Retinal pigment epithelial cell (primary cell): ENCODE measurements around the gene LSM6.

Experiments used
- DNase-seq: peaks from one replicate; pipeline ENCODE4 v3.0.0-alpha.2; 2010; ENCODE audit warnings: low read depth
- H3K4me3 ChIP-seq: 2 replicates; pipeline ENCODE4 v1.5.1; 2011; ENCODE audit warnings: mild to moderate bottlenecking, low read length, control low read depth, moderate library complexity
- TF ChIP-seq, protein P1 (sequence below): conservative IDR thresholded peaks from 2 replicates; pipeline ENCODE4 v1.5.1; 2011; ENCODE audit warnings: low read depth, low read length, control low read depth, inconsistent platforms

Gene LSM6

DNA sequence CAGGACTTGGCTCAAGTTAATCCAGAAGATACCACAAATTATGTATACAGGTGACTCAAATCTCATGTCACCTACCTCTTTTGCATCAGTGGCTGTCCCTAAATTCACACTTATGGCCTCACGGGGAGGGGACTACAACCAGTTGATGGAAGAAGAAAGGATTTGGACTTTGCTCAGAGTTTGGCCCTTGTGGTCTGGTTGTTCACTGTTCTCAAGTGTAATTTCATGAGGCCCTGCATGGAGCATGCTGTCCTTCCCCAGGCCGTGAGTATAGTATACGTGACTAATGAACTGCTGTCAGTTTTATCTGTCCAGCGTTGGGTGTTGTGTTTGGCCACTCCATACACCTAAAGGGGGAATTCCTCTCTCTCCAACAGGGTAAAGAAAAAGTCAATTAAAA is 27.5 kb upstream of the LSM6 start:
- TF ChIP-seq, protein P1, sequence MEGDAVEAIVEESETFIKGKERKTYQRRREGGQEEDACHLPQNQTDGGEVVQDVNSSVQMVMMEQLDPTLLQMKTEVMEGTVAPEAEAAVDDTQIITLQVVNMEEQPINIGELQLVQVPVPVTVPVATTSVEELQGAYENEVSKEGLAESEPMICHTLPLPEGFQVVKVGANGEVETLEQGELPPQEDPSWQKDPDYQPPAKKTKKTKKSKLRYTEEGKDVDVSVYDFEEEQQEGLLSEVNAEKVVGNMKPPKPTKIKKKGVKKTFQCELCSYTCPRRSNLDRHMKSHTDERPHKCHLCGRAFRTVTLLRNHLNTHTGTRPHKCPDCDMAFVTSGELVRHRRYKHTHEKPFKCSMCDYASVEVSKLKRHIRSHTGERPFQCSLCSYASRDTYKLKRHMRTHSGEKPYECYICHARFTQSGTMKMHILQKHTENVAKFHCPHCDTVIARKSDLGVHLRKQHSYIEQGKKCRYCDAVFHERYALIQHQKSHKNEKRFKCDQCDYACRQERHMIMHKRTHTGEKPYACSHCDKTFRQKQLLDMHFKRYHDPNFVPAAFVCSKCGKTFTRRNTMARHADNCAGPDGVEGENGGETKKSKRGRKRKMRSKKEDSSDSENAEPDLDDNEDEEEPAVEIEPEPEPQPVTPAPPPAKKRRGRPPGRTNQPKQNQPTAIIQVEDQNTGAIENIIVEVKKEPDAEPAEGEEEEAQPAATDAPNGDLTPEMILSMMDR: no peak
- DNase-seq: no peak
- H3K4me3 ChIP-seq: no peak overlapping the region

DNA sequence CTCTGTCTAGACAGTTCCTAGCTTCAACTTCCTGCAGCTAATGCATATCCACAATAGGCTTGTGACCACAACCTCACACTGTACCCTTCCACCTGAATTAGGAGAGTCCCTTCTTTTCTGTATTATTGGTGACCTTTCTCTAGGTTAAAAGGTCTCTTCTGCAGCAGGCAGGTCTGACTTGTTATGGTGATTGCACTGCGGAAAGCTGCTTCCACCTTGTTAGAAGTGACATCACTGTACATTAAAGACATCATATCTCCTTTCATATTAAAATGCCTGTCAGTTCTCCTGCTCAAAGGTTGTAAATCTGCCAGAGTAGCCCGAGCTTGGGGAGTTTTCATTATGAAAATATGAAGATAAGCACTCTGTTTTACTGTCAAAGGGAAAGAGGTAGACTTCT is 21.5 kb upstream of the LSM6 start:
- no peak overlapping the region for H3K4me3 ChIP-seq
- no peak for DNase-seq
- TF ChIP-seq, protein P1: no peak

DNA sequence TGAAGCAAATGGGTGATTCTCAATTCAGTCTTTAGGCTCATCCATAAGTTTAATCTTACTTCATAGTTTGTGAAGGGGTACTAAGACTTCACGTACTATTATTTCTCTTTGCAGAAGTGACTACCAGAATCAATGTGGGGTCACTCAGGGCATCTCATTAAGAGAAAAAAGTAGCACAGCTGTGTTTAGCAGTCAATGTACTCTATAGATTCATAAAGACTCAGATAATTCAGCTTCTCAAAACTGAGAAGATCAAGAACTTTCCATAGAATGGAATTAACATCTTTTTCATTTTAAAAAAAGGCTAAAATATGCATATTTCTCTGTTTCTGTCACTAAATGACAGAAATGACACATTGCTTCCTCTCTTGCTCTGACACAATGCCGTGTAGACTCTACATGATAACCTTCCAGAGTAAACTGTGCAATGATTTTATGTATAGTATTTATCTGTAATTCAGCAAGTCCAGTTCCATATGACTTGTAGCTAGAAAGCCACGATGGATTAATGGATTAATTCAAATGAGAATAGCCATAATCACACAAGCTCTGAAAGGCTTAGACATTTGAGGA is 20.3 kb upstream of the LSM6 start:
- no peak overlapping the region for H3K4me3 ChIP-seq
- DNase-seq: no peak
- TF ChIP-seq, protein P1: no peak

DNA sequence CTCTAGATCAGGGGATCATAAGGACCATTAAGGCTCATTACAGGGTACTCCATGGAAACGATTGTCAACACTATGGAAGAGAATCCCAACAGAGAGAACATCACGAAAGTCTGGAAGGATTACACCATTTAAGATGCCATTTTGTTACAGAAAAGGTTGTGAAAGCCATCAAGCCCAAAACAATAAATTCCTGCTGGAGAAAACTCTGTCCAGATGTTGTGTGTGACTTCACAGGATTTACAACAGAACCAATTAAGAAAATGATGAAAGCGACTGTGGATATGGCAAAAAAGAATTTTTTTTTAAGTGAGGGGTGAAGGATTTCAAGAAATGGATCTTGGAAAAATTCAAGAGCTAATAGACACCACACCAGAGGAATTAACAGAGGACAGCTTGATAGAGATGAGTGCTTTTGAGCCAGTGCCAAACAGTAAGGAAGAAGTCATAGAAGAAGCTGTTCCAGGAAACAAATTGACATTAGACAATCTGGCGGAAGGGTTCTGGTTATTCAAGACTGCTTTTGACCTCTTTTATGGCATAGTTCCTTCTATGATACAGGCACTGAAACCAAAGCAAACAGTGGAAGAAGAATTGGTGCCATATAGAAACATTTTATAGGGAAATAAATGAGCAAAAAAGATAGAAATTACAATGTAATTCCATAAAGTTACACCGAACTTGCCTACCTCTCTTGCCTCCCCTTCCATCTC is 17.3 kb upstream of the LSM6 start:
- DNase-seq: no peak
- H3K4me3 ChIP-seq: no peak overlapping the region
- TF ChIP-seq, protein P1: no peak

DNA sequence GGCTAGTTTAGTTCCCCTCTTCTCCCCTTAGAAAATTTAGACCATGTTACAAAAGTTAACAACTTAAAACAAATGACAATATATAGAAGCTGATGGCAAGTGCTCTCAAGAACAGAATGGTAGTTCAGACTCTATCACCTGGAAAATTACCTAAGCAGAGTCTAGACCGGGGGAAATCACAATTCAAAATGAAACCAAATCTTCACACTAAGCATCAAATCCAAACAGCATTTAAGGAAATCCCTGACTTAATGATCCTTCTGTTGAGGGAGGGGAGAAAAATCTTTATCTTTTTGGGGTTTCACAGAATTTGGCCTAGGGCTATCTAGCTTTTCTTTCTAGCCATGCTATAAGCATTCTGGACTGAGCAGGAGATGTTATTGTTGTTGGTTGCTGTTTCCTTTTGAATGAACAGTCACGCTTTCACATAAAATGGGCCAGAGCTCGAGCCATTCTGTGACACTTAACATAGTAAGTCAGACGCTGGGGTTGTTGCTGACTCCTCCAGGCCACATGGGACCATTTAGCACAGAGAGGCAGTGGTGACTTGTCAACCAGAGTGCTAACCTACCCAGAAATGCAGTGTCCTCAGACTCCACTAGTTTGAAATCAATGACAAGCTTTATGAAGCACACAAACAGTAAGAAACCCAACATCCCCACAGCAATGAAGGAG is 16.0 kb upstream of the LSM6 start:
- DNase-seq: no peak
- TF ChIP-seq, protein P1: no peak
- H3K4me3 ChIP-seq: no peak overlapping the region

DNA sequence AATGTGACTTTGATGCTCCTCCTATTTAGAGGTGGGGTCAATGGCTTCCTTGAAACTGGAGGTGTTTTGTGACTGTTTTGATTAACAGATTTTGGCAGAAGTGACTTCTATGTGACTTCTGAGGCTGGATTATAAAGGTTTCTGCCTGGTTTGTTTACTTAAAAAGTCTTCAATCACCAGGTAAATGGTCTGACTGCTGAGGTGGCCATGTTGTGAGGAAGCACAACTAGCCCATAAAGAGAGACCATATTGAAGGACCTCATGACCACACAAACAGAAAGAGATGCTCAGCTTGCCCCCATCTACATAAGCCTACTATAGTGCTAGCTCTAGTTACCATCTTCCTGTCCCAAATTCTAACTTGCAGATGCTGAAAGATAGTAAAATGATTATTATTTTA is 14.3 kb upstream of the LSM6 start:
- no peak overlapping the region for H3K4me3 ChIP-seq
- TF ChIP-seq, protein P1: no peak
- no peak for DNase-seq

DNA sequence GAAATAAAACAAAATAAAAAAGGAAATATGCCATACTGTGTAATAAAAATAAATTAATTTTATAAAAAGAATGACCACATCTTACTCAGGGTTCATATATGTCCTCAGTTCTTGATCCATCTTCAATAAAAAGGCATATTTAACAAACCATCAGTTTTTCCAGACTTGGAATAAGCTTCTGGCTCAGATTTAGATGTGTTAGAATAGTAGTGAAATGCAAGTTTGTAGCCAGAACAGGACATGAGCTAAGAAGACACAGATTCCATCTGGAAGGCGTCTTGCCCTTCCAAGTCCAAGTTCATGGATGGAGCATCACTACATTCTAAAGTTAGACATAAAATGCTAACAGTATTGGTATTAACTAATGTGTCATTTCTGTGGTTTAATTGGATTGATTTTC is 10.3 kb upstream of the LSM6 start:
- H3K4me3 ChIP-seq: no peak overlapping the region
- no peak for DNase-seq
- TF ChIP-seq, protein P1: no peak
